Measurements from ENCODE around the gene VWDE. TPM values are rescaled to one million over a fixed set of nuclear protein-coding genes. Genes with fewer than 3 reads are reported as not detected.
A peak's percentile ranks its signal among the peaks of the same experiment; 100 is the strongest.

Gene VWDE
- total and polyA plus RNA-seq, 2 of the 13 experiments (the other 11 are each of a cell fraction or from before 2014, with no cell fraction given): 0.12 to 0.27 TPM

DNA sequence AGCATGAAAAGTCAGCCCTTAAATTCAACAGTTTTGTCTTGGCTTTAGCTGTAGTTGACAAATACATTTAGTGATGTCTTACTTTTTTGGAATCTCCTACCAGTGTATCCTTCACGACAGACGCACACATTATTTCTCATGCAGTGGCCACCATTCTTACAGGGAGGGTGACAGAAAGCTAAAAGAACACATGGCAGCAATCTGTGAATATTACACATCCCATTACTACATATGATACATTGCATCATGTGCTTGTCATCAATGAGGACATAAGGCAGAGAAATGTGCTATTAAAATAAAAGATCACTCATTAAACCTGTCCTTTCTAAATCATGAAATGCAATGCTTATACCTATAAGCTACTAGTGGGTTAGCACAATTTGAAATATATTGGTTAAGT, 66.6 kb downstream of the VWDE start:
- POLR2A ChIA-PET: no interaction called here
- DNase-seq (ENCODE audit: low spot score) (no peak), ATAC-seq (no peak), FAIRE-seq (no peak)
- in situ Hi-C loops (cut with HindIII; ENCODE audit: extremely low pct_ligation_motif_present, low pct_unique_long_range_greater_than_20kb): no loop called here
- no peaks in the 10 kb centered on the region for H4K20me1 ChIP-seq (ENCODE audit: insufficient read depth, low read length)
- H3K79me2 ChIP-seq (ENCODE audit: insufficient read depth, low read length): no peaks in the 10 kb centered on the region
- H3K9me3 ChIP-seq (ENCODE audit: low read length): no peaks in the 10 kb centered on the region
- no peak overlapping the region for H3K4me2 ChIP-seq (ENCODE audit: low read depth, low read length)
- CTCF ChIA-PET (ENCODE audit: low intra/inter-chr PET ratio, low total read pairs): no interaction called here
- H3K27me3 ChIP-seq (ENCODE audit: control insufficient read depth in 1 of 2, insufficient read depth in 2 of 2, low read length in 2 of 2): no peaks in the 10 kb centered on the region; a peak in 1 of 5 replicates
- 85% methylated on average over 2 of the region's 2 CpGs for WGBS (ENCODE audit: low lambda C conversion rate)
- TF ChIP-seq CEBPB (IDR thresholded peaks at IDR 0.05; ENCODE audit: borderline replicate concordance, low read depth, low read length): peak; percentile 21; the same call in 1 of the 2 replicates
- TF ChIP-seq ETV5 (CRISPR knock-in tag; IDR thresholded peaks at IDR 0.05; ENCODE audit: borderline replicate concordance): no peak
- no peak overlapping the region for H2AFZ ChIP-seq (ENCODE audit: low read length)
- H3K36me3 ChIP-seq (replicated peaks in 1 of 2; ENCODE audit: control insufficient read depth in 1 of 2, insufficient read depth in 2 of 2, low read length in 2 of 2): no peaks in the 10 kb centered on the region
- H3K4me1 ChIP-seq (ENCODE audit: insufficient read depth, low read length): no peaks in the 10 kb centered on the region
- H3K4me3 ChIP-seq (replicated peaks in 1 of 3; ENCODE audit: insufficient read depth in 1 of 3, low read depth in 2 of 3, low read length in 3 of 3): no peak overlapping the region
- no TSS peak for BruUV-seq (replicated peaks)
- H3K9ac ChIP-seq (ENCODE audit: insufficient read depth, low read depth, low read length): no peak overlapping the region
- H3K27ac ChIP-seq (ENCODE audit: extremely low read length, insufficient read depth, low read length): no peak overlapping the region
- intact Hi-C loops (cut with micrococcal nuclease; ENCODE audit: unreplicated experiment): no loop called here

DNA sequence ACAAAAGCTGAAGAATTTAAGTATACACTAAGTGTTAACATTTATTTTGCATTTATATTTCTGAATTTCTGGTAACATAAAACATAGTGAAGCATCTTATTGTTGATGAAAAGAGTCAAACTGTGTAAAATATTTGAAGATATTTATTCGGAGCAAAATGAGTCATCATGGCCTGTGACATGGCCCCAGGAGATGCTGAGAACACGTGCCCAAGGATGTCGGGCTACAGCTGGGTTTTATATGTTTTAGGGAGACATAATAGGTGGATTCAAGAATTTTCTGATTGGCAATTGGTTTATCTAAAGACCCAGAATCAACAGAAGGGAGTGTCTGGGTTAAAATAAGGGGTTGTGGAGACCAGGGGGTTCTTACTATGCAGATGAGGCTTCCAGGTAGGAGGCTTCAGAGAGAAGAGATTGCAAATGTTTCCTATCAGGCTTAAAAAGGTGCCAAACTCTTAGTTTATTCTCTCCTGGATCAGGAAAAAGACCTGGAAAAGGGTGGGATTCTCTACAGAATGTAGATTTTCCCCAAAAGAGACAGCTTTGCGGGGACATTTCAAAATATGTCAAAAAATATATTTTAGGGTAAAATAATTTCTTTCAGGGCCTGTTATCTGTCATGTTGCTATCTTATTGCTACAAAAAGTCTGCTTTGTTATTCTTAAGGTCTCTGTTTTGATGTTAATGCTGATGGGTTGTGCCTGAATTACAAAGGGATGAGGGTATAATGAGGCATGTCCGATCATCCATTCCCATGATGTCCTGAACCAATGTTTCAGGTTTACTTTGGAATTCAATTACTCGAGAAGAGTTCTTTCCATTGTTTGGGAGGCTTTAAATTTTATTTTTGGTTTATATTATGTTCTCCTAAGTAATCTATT, 74.5 kb downstream of the VWDE start:
- 22% methylated on average over 6 of the region's 6 CpGs for WGBS (ENCODE audit: low lambda C conversion rate)
- Histone ChIP-seq H3K4me2 (ENCODE audit: low read depth, low read length) (no peak overlapping the region), H4K20me1 (ENCODE audit: insufficient read depth, low read length) (no peaks in the 10 kb centered on the region), H3K36me3 (replicated peaks in 1 of 2; ENCODE audit: control insufficient read depth in 1 of 2, insufficient read depth in 2 of 2, low read length in 2 of 2) (no peaks in the 10 kb centered on the region), H3K4me1 (ENCODE audit: insufficient read depth, low read length) (no peaks in the 10 kb centered on the region), H3K4me3 (replicated peaks in 1 of 3; ENCODE audit: insufficient read depth in 1 of 3, low read depth in 2 of 3, low read length in 3 of 3) (no peak overlapping the region), H3K9me3 (ENCODE audit: low read length) (no peaks in the 10 kb centered on the region), H3K9ac (ENCODE audit: insufficient read depth, low read depth, low read length) (no peak overlapping the region), H3K27me3 (ENCODE audit: control insufficient read depth in 1 of 2, insufficient read depth in 2 of 2, low read length in 2 of 2) (no peaks in the 10 kb centered on the region), H3K27ac (ENCODE audit: extremely low read length, insufficient read depth, low read length) (no peak overlapping the region), H3K79me2 (ENCODE audit: insufficient read depth, low read length) (no peaks in the 10 kb centered on the region), H2AFZ (ENCODE audit: low read length) (no peak overlapping the region)
- in situ Hi-C loops (cut with HindIII; ENCODE audit: extremely low pct_ligation_motif_present, low pct_unique_long_range_greater_than_20kb): no loop called here
- BruUV-seq (replicated peaks): no TSS peak
- no peak for FAIRE-seq
- no peak for DNase-seq (ENCODE audit: low spot score)
- ChIA-PET CTCF (ENCODE audit: low intra/inter-chr PET ratio, low total read pairs) (no interaction called here), POLR2A (no interaction called here)
- ATAC-seq: no peak
- intact Hi-C loops (cut with micrococcal nuclease; ENCODE audit: unreplicated experiment): no loop called here
- no peak for TF ChIP-seq MEIS1 (CRISPR knock-in tag; IDR thresholded peaks at IDR 0.05; ENCODE audit: borderline replicate concordance)
- TF ChIP-seq, protein P1, sequence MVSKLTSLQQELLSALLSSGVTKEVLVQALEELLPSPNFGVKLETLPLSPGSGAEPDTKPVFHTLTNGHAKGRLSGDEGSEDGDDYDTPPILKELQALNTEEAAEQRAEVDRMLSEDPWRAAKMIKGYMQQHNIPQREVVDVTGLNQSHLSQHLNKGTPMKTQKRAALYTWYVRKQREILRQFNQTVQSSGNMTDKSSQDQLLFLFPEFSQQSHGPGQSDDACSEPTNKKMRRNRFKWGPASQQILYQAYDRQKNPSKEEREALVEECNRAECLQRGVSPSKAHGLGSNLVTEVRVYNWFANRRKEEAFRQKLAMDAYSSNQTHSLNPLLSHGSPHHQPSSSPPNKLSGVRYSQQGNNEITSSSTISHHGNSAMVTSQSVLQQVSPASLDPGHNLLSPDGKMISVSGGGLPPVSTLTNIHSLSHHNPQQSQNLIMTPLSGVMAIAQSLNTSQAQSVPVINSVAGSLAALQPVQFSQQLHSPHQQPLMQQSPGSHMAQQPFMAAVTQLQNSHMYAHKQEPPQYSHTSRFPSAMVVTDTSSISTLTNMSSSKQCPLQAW (CRISPR knock-in tag; IDR thresholded peaks at IDR 0.05): no peak
- no peak for TF ChIP-seq TBL1XR1 (IDR thresholded peaks at IDR 0.05; ENCODE audit: borderline replicate concordance, low read length, partially characterized antibody)
- TF ChIP-seq, protein P2, sequence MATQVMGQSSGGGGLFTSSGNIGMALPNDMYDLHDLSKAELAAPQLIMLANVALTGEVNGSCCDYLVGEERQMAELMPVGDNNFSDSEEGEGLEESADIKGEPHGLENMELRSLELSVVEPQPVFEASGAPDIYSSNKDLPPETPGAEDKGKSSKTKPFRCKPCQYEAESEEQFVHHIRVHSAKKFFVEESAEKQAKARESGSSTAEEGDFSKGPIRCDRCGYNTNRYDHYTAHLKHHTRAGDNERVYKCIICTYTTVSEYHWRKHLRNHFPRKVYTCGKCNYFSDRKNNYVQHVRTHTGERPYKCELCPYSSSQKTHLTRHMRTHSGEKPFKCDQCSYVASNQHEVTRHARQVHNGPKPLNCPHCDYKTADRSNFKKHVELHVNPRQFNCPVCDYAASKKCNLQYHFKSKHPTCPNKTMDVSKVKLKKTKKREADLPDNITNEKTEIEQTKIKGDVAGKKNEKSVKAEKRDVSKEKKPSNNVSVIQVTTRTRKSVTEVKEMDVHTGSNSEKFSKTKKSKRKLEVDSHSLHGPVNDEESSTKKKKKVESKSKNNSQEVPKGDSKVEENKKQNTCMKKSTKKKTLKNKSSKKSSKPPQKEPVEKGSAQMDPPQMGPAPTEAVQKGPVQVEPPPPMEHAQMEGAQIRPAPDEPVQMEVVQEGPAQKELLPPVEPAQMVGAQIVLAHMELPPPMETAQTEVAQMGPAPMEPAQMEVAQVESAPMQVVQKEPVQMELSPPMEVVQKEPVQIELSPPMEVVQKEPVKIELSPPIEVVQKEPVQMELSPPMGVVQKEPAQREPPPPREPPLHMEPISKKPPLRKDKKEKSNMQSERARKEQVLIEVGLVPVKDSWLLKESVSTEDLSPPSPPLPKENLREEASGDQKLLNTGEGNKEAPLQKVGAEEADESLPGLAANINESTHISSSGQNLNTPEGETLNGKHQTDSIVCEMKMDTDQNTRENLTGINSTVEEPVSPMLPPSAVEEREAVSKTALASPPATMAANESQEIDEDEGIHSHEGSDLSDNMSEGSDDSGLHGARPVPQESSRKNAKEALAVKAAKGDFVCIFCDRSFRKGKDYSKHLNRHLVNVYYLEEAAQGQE (IDR thresholded peaks at IDR 0.05; ENCODE audit: borderline replicate concordance in 1 of 2, low read depth in 1 of 2, low read length in 2 of 2): no peak
- TF ChIP-seq GTF2F1 (IDR thresholded peaks at IDR 0.05; ENCODE audit: low read length): no peak
- TF ChIP-seq ELF4 (CRISPR knock-in tag; IDR thresholded peaks at IDR 0.05; ENCODE audit: borderline replicate concordance): no peak
- no peak for TF ChIP-seq TRIM24 (CRISPR knock-in tag; IDR thresholded peaks at IDR 0.05)

All from HepG2 (cell line).